Neural progenitor cell (in vitro differentiated cells): ENCODE measurements around the gene FBXL14. TPM values are rescaled to one million over a fixed set of nuclear protein-coding genes. Genes with fewer than 3 reads are reported as not detected.

Source experiments
- DNase-seq: peaks from one replicate; pipeline ENCODE4 v3.0.0-alpha.2; 2016; ENCODE audit warnings: low spot score
- H2AFZ ChIP-seq: fragments of 200-600 bp; sonication (generic); replicated peaks from 2 replicates; pipeline ENCODE4 v1.6.1; 2016; ENCODE audit warnings: antibody characterized with exemption
- H3F3A ChIP-seq: fragments of 200-600 bp; sonication (generic); 2 replicates; pipeline ENCODE4 v1.6.1; 2016; ENCODE audit warnings: antibody characterized with exemption, low read depth
- H3K27ac ChIP-seq: fragments of 200-600 bp; sonication (generic); 2 replicates; pipeline ENCODE4 v1.5.1; 2016; ENCODE audit warnings: mild to moderate bottlenecking
- H3K27me3 ChIP-seq: fragments of 200-600 bp; sonication (generic); 2 replicates; pipeline ENCODE4 v1.6.1; 2016; ENCODE audit warnings: mild to moderate bottlenecking, moderate library complexity
- H3K36me3 ChIP-seq: fragments of 200-600 bp; sonication (generic); 2 replicates; pipeline ENCODE4 v1.5.1; 2016
- H3K4me1 ChIP-seq: fragments of 200-600 bp; sonication (generic); 2 replicates; pipeline ENCODE4 v1.6.1; 2016; ENCODE audit warnings: mixed run types
- H3K4me2 ChIP-seq: fragments of 200-600 bp; sonication (generic); 2 replicates; pipeline ENCODE4 v1.6.1; 2016
- H3K4me3 ChIP-seq: fragments of 200-600 bp; sonication (generic); 2 replicates; pipeline ENCODE4 v1.5.1; 2016
- H3K79me2 ChIP-seq: fragments of 200-600 bp; sonication (generic); 2 replicates; pipeline ENCODE4 v1.6.1; 2016; ENCODE audit warnings: low read depth
- H3K9ac ChIP-seq: fragments of 200-600 bp; sonication (generic); 2 replicates; pipeline ENCODE4 v1.6.1; 2016
- H3K9me3 ChIP-seq: fragments of 200-600 bp; sonication (generic); 2 replicates; pipeline ENCODE4 v1.5.1; 2016; ENCODE audit warnings: low read depth
- H4K20me1 ChIP-seq: fragments of 200-600 bp; sonication (generic); 2 replicates; pipeline ENCODE4 v1.6.1; 2016; ENCODE audit warnings: low read depth
- H3K27ac Mint-ChIP-seq: 3 replicates; pipeline ENCODE4 v1.8.0; 2021; ENCODE audit warnings: mixed read lengths
- H3K27me3 Mint-ChIP-seq: 2 replicates; pipeline ENCODE4 v1.8.0; 2022; ENCODE audit warnings: low read depth, mild to moderate bottlenecking, inconsistent platforms, moderate library complexity, mixed read lengths; ENCODE audit not compliant: insufficient read depth
- H3K36me3 Mint-ChIP-seq: 3 replicates; pipeline ENCODE4 v1.8.0; 2021; ENCODE audit warnings: mixed read lengths
- H3K4me1 Mint-ChIP-seq: 3 replicates; pipeline ENCODE4 v1.8.0; 2021; ENCODE audit warnings: mixed read lengths
- H3K4me3 Mint-ChIP-seq: 3 replicates; pipeline ENCODE4 v1.8.0; 2021; ENCODE audit warnings: mild to moderate bottlenecking, moderate library complexity, mixed read lengths
- H3K9me3 Mint-ChIP-seq: 3 replicates; pipeline ENCODE4 v1.8.0; 2020; ENCODE audit warnings: mixed read lengths
- EZH2 ChIP-seq: fragments of 200-600 bp; sonication (generic); IDR thresholded peaks from 2 replicates; pipeline ENCODE4 v1.6.1; 2017; ENCODE audit warnings: antibody characterized with exemption, mild to moderate bottlenecking, moderate library complexity
- EZH2phosphoT487 ChIP-seq: fragments of 200-600 bp; sonication (generic); IDR thresholded peaks from 2 replicates; pipeline ENCODE4 v1.6.1; 2017; ENCODE audit warnings: antibody characterized with exemption
- total RNA-seq: library from RNA; depleted of rRNA; stranded (reverse); fragments of >200 nt; gene quantifications from 2 replicates; pipeline ENCODE4 v1.2.3, GENCODE V29; 2015; ENCODE audit warnings: low replicate concordance
- TF ChIP-seq, protein P1 (sequence below): fragments of 200-600 bp; sonication (generic); IDR thresholded peaks from 2 replicates; pipeline ENCODE4 v1.5.1; 2017; ENCODE audit warnings: antibody characterized with exemption, mild to moderate bottlenecking

FBXL14 gene
- total RNA-seq, 1 donor from 2014 or later: 27.3 TPM

GRCh38 chr12:1610072-1610643 lies 15.8 kb upstream of the FBXL14 start:
- no peak overlapping the region for H3K9ac ChIP-seq
- no peak overlapping the region for H3K4me3 ChIP-seq
- peaks cover 28% of the 10 kb centered on the region for H3K79me2 ChIP-seq
- H3K4me3 Mint-ChIP-seq: no peak overlapping the region
- H3K9me3 ChIP-seq: no peaks in the 10 kb centered on the region
- H4K20me1 ChIP-seq: peaks cover 68% of the 10 kb centered on the region
- H3K36me3 ChIP-seq: no peaks in the 10 kb centered on the region
- H3K4me1 ChIP-seq: peaks cover 33% of the 10 kb centered on the region
- H3K4me2 ChIP-seq: no peak overlapping the region
- H3K36me3 Mint-ChIP-seq: peaks cover 2% of the 10 kb centered on the region
- peaks cover 31% of the 10 kb centered on the region for H3F3A ChIP-seq
- DNase-seq: no peak
- TF ChIP-seq EZH2phosphoT487 (no peak), EZH2 (no peak)
- TF ChIP-seq, protein P1, sequence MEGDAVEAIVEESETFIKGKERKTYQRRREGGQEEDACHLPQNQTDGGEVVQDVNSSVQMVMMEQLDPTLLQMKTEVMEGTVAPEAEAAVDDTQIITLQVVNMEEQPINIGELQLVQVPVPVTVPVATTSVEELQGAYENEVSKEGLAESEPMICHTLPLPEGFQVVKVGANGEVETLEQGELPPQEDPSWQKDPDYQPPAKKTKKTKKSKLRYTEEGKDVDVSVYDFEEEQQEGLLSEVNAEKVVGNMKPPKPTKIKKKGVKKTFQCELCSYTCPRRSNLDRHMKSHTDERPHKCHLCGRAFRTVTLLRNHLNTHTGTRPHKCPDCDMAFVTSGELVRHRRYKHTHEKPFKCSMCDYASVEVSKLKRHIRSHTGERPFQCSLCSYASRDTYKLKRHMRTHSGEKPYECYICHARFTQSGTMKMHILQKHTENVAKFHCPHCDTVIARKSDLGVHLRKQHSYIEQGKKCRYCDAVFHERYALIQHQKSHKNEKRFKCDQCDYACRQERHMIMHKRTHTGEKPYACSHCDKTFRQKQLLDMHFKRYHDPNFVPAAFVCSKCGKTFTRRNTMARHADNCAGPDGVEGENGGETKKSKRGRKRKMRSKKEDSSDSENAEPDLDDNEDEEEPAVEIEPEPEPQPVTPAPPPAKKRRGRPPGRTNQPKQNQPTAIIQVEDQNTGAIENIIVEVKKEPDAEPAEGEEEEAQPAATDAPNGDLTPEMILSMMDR: no peak
- peaks cover 8% of the 10 kb centered on the region for H3K27me3 Mint-ChIP-seq
- no peak overlapping the region for H3K27ac ChIP-seq
- H3K27ac Mint-ChIP-seq: no peak overlapping the region
- no peak overlapping the region for H2AFZ ChIP-seq
- H3K27me3 ChIP-seq: peaks cover 19% of the 10 kb centered on the region
- peaks cover 58% of the 10 kb centered on the region for H3K4me1 Mint-ChIP-seq
- no peaks in the 10 kb centered on the region for H3K9me3 Mint-ChIP-seq

- no peak overlapping the region for H3K4me3 ChIP-seq
- peaks cover 19% of the 10 kb centered on the region for H3K27me3 ChIP-seq
- H3K36me3 ChIP-seq: no peaks in the 10 kb centered on the region
- Mint-ChIP-seq H3K27ac (no peak overlapping the region), H3K36me3 (no peaks in the 10 kb centered on the region), H3K9me3 (no peaks in the 10 kb centered on the region), H3K27me3 (peaks cover 10% of the 10 kb centered on the region), H3K4me3 (no peak overlapping the region), H3K4me1 (peaks cover 62% of the 10 kb centered on the region)
- DNase-seq: no peak
- H4K20me1 ChIP-seq: peaks cover 65% of the 10 kb centered on the region
- no peak overlapping the region for H3K4me2 ChIP-seq
- peaks cover 33% of the 10 kb centered on the region for H3K4me1 ChIP-seq
- no peak overlapping the region for H2AFZ ChIP-seq
- no peaks in the 10 kb centered on the region for H3K9me3 ChIP-seq
- peaks cover 25% of the 10 kb centered on the region for H3K79me2 ChIP-seq
- H3K27ac ChIP-seq: no peak overlapping the region
- peaks cover 37% of the 10 kb centered on the region for H3F3A ChIP-seq
- H3K9ac ChIP-seq: no peak overlapping the region
- TF ChIP-seq, protein P1: no peak
- TF ChIP-seq EZH2 (no peak), EZH2phosphoT487 (no peak)
Measured at GRCh38 chr12:1608713-1609119, 14.3 kb upstream of the FBXL14 start.

- no peak overlapping the region for H3K4me3 Mint-ChIP-seq
- H3F3A ChIP-seq: peaks cover 37% of the 10 kb centered on the region
- H3K9ac ChIP-seq: no peak overlapping the region
- no peak overlapping the region for H2AFZ ChIP-seq
- H3K27me3 Mint-ChIP-seq: peaks cover 9% of the 10 kb centered on the region
- H3K36me3 ChIP-seq: no peaks in the 10 kb centered on the region
- peaks cover 61% of the 10 kb centered on the region for H3K4me1 Mint-ChIP-seq
- no peak overlapping the region for H3K4me2 ChIP-seq
- H3K4me3 ChIP-seq: no peak overlapping the region
- no peak overlapping the region for H3K27ac Mint-ChIP-seq
- H3K9me3 Mint-ChIP-seq: no peaks in the 10 kb centered on the region
- no peaks in the 10 kb centered on the region for H3K36me3 Mint-ChIP-seq
- peaks cover 21% of the 10 kb centered on the region for H3K79me2 ChIP-seq
- H3K27ac ChIP-seq: no peak overlapping the region
- peaks cover 65% of the 10 kb centered on the region for H4K20me1 ChIP-seq
- no peaks in the 10 kb centered on the region for H3K9me3 ChIP-seq
- no peak for TF ChIP-seq EZH2phosphoT487
- TF ChIP-seq, protein P1: no peak
- TF ChIP-seq EZH2: no peak
- peaks cover 19% of the 10 kb centered on the region for H3K27me3 ChIP-seq
- no peak for DNase-seq
- H3K4me1 ChIP-seq: peaks cover 33% of the 10 kb centered on the region
Measured at GRCh38 chr12:1607940-1608712, 13.7 kb upstream of the FBXL14 start.
